ENCODE results near the gene HAPLN2.

DNA sequence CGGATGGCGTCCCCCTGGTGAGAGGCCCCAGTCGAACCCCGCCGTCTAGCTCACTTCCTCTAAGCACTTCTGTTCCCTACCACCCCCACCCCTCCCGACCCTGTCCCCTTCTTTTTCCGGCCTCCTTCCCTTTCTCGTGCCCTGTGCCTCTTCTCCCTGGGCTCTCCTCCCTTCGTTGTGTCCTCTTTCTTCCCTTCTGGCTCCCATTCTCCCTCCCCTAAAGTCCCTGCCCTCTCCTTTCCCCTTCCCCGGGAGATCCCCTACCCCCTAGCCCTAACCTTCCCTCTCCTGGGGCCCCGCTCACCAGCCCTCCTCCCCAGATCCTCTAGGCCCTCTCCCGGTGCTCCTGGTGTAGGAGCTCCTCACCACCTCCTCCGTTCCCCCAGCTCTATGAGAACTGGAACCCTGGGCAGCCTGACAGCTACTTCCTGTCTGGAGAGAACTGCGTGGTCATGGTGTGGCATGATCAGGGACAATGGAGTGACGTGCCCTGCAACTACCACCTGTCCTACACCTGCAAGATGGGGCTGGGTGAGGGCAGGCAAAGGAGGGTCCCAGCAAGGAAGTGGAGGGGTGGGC is 38.6 kb downstream of the HAPLN2 start:
- TF ChIP-seq POLR2A (IDR thresholded peaks at IDR 0.05) = no peak
- TF ChIP-seq CTCF (IDR thresholded peaks at IDR 0.05) = peak in 2 of 6 experiments; percentile 27 to 35

Measured in adrenal gland (tissue), 5 donors.